Astrocyte (in vitro differentiated cells and primary cell): ENCODE results near the gene BUD23. TPM values are rescaled to one million over a fixed set of nuclear protein-coding genes. Genes with fewer than 3 reads are reported as not detected.
"Not testable (repeated sequence)": the region's sequence is repeated elsewhere in the genome, so short reads cannot be mapped to it uniquely, and the experiment has no call there.

Experiments used
- DNase-seq: peaks from one replicate; pipeline ENCODE4 v3.0.0-alpha.2; 2010; ENCODE audit warnings: low read depth
- FAIRE-seq: peaks from 2 replicates; lab custom pipeline; 2011; peaks lifted over from hg19 to GRCh38; lab: Jason Lieb, UNC
- H2AFZ ChIP-seq: 2 replicates; pipeline ENCODE4 v1.6.0; 2012; ENCODE audit warnings: low read depth, low read length, inconsistent platforms
- H3K27ac ChIP-seq: 2 replicates; pipeline ENCODE4 v1.5.1; 2011; ENCODE audit warnings: low read depth, low read length, inconsistent platforms
- H3K27me3 ChIP-seq: 2 replicates; pipeline ENCODE4 v1.6.0; 2011; ENCODE audit warnings: low read length, inconsistent platforms; ENCODE audit not compliant: insufficient read depth
- H3K36me3 ChIP-seq: 2 replicates; pipeline ENCODE4 v1.5.1; 2011; ENCODE audit warnings: low read length, inconsistent platforms; ENCODE audit not compliant: insufficient read depth
- H3K4me1 ChIP-seq: 2 replicates; pipeline ENCODE4 v1.5.1; 2011; ENCODE audit warnings: low read length, inconsistent platforms; ENCODE audit not compliant: insufficient read depth
- H3K4me2 ChIP-seq: 2 replicates; pipeline ENCODE4 v1.6.0; 2012; ENCODE audit warnings: low read length, inconsistent platforms
- H3K4me3 ChIP-seq: 2 replicates; pipeline ENCODE4 v1.5.1; 2011; ENCODE audit warnings: low read depth, mild to moderate bottlenecking, low read length, inconsistent platforms; ENCODE audit not compliant: insufficient read depth
- H3K79me2 ChIP-seq: 2 replicates; pipeline ENCODE4 v1.6.0; 2012; ENCODE audit warnings: mild to moderate bottlenecking, low read length, inconsistent platforms; ENCODE audit not compliant: insufficient read depth
- H3K9ac ChIP-seq: 2 replicates; pipeline ENCODE4 v1.6.0; 2012; ENCODE audit warnings: mild to moderate bottlenecking, low read length, inconsistent platforms
- H3K9me3 ChIP-seq: 2 replicates; pipeline ENCODE4 v1.5.1; 2012; ENCODE audit warnings: low read depth, mild to moderate bottlenecking, low read length, inconsistent platforms; ENCODE audit not compliant: insufficient read depth
- H4K20me1 ChIP-seq: 2 replicates; pipeline ENCODE4 v1.6.0; 2012; ENCODE audit warnings: low read length, inconsistent platforms; ENCODE audit not compliant: insufficient read depth
- H3K27ac Mint-ChIP-seq: one replicate; pipeline ENCODE4 v1.8.0; 2021; ENCODE audit warnings: mild to moderate bottlenecking, mixed read lengths; ENCODE audit not compliant: unreplicated experiment
- H3K27me3 Mint-ChIP-seq: one replicate; pipeline ENCODE4 v1.8.0; 2021; ENCODE audit warnings: low read depth, mixed read lengths; ENCODE audit not compliant: unreplicated experiment
- H3K36me3 Mint-ChIP-seq: one replicate; pipeline ENCODE4 v1.8.0; 2021; ENCODE audit warnings: low read depth, mixed read lengths; ENCODE audit not compliant: unreplicated experiment
- H3K4me1 Mint-ChIP-seq: one replicate; pipeline ENCODE4 v1.8.0; 2021; ENCODE audit warnings: low read depth, mixed read lengths; ENCODE audit not compliant: unreplicated experiment
- H3K4me3 Mint-ChIP-seq: one replicate; pipeline ENCODE4 v1.8.0; 2021; ENCODE audit warnings: mild to moderate bottlenecking, moderate library complexity, mixed read lengths; ENCODE audit not compliant: unreplicated experiment
- H3K9me3 Mint-ChIP-seq: one replicate; pipeline ENCODE4 v1.8.0; 2021; ENCODE audit warnings: mild to moderate bottlenecking, mixed read lengths; ENCODE audit not compliant: unreplicated experiment
- CTCF ChIP-seq: IDR thresholded peaks from 2 replicates; pipeline ENCODE4 v1.5.1; 2011; ENCODE audit warnings: low read depth, mild to moderate bottlenecking, inconsistent platforms, low read length, moderate library complexity; ENCODE audit not compliant: insufficient read depth
- EZH2 ChIP-seq: IDR thresholded peaks from 2 replicates; pipeline ENCODE4 v1.6.1; 2012; ENCODE audit warnings: mild to moderate bottlenecking, low read length, inconsistent platforms; ENCODE audit not compliant: insufficient read depth
- total RNA-seq: library from RNA; stranded (reverse); gene quantifications from 2 replicates; pipeline ENCODE4 v1.2.1, GENCODE V29; 2021

BUD23 gene
- total RNA-seq, 1 donor from 2014 or later, result 73.1 TPM

DNA sequence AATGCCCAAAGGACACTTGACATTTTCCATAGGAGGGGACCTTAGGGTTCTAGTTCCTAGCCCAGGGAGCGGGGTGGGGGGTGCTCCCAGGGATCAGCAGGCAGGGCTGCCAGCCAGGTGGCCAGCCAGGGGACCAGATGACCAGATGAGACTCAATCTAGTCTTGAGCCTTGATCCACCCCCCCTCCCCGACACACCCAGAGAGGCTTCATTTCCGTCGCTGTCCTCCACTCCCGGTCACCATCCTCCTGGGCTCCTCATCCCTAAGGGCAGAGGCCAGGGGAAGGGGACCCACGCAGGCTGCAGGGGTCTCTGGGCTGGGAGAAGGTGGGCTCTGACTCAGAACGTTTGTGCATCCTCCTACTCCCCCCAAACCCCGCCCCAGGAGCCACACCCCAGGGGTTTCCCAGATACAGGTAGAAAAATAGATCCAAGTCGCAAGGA lies 35.1 kb downstream of the BUD23 start:
- no peaks in the 10 kb centered on the region for H3K36me3 Mint-ChIP-seq
- H3K9me3 ChIP-seq, result no peaks in the 10 kb centered on the region
- H3K4me3 ChIP-seq, result peak overlapping the region; percentile 88
- no peak for TF ChIP-seq CTCF
- no peak for TF ChIP-seq EZH2
- no peaks in the 10 kb centered on the region for H3K9me3 Mint-ChIP-seq
- H3K4me3 Mint-ChIP-seq, result peak overlapping the region; percentile 83
- no peak for DNase-seq
- H2AFZ ChIP-seq, result no peak overlapping the region
- H3K79me2 ChIP-seq, result peaks cover 59% of the 10 kb centered on the region
- no peaks in the 10 kb centered on the region for H3K27me3 ChIP-seq
- H3K4me1 ChIP-seq, result peaks cover 36% of the 10 kb centered on the region
- peaks cover 20% of the 10 kb centered on the region for H3K4me1 Mint-ChIP-seq
- peak overlapping the region; percentile 95 for H3K27ac ChIP-seq
- H3K9ac ChIP-seq, result peak overlapping the region; percentile 95
- FAIRE-seq, result no peak
- peaks cover 11% of the 10 kb centered on the region for H3K36me3 ChIP-seq
- H3K27ac Mint-ChIP-seq, result no peak overlapping the region
- peak overlapping the region; percentile 91 for H3K4me2 ChIP-seq
- peaks cover 12% of the 10 kb centered on the region for H3K27me3 Mint-ChIP-seq
- H4K20me1 ChIP-seq, result peaks cover 48% of the 10 kb centered on the region

- Histone ChIP-seq H3K27ac (peak within 1 kb of the TSS; percentile 95), H3K4me2 (peak within 1 kb of the TSS; percentile 91), H4K20me1 (peaks cover 42% of the 10 kb centered on the region), H3K4me3 (peak within 1 kb of the TSS; percentile 88), H3K9ac (peak within 1 kb of the TSS; percentile 95), H3K27me3 (no peaks in the 10 kb centered on the region), H3K36me3 (peaks cover 9% of the 10 kb centered on the region), H3K4me1 (peaks cover 36% of the 10 kb centered on the region), H2AFZ (peak within 1 kb of the TSS; percentile 14), H3K9me3 (no peaks in the 10 kb centered on the region), H3K79me2 (peaks cover 52% of the 10 kb centered on the region)
- peaks cover 12% of the 10 kb centered on the region for H3K27me3 Mint-ChIP-seq
- H3K36me3 Mint-ChIP-seq, result no peaks in the 10 kb centered on the region
- TF ChIP-seq CTCF (no peak), EZH2 (no peak)
- peaks cover 20% of the 10 kb centered on the region for H3K4me1 Mint-ChIP-seq
- H3K4me3 Mint-ChIP-seq, result peak within 1 kb of the TSS; percentile 85
- FAIRE-seq, result no peak
- H3K27ac Mint-ChIP-seq, result no peak within 1 kb of the TSS
- no peaks in the 10 kb centered on the region for H3K9me3 Mint-ChIP-seq
- peak; percentile 34 for DNase-seq
These were observed 35.8 kb downstream of the BUD23 start, which contains the start of gene STX1A for GRCh38 chr7:73718905-73719805. TSS of gene STX1A (minus strand) at chr7:73719669. CDS start at chr7:73719631, 38 bp downstream.

DNA sequence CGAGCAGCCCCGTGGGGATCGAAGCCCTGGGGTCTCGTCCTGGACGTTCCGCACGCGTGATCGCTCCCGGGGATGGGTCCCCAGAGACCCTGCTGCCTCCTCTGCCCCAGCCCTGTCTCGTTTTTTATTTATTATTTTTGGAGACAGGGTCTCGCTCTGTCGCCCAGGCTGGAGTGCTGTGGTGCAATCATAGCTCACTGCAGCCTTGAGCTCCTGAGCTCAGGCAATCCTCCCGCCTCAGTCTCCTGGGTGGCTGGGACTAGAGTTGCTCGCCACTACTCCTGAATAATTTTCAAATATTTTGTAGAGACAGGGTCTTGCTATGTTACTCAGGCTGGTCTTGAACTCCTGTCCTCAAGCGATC lies 36.4 kb downstream of the BUD23 start:
- TF ChIP-seq EZH2 (no peak), CTCF (no peak)
- H3K27ac Mint-ChIP-seq, result no peak overlapping the region
- FAIRE-seq (no peak), DNase-seq (no peak)
- H3K27me3 ChIP-seq, result no peaks in the 10 kb centered on the region
- no peak overlapping the region for H3K9ac ChIP-seq
- H3K27ac ChIP-seq, result no peak overlapping the region
- H2AFZ ChIP-seq, result peak overlapping the region; percentile 14
- peaks cover 35% of the 10 kb centered on the region for H4K20me1 ChIP-seq
- H3K79me2 ChIP-seq, result peaks cover 45% of the 10 kb centered on the region
- H3K4me1 Mint-ChIP-seq, result peaks cover 20% of the 10 kb centered on the region
- peak overlapping the region; percentile 85 for H3K4me3 Mint-ChIP-seq
- H3K36me3 Mint-ChIP-seq, result no peaks in the 10 kb centered on the region
- H3K4me1 ChIP-seq, result peaks cover 31% of the 10 kb centered on the region
- peaks cover 15% of the 10 kb centered on the region for H3K27me3 Mint-ChIP-seq
- peak overlapping the region; percentile 80 for H3K4me2 ChIP-seq
- no peaks in the 10 kb centered on the region for H3K9me3 ChIP-seq
- no peaks in the 10 kb centered on the region for H3K9me3 Mint-ChIP-seq
- H3K36me3 ChIP-seq, result peaks cover 9% of the 10 kb centered on the region
- peak overlapping the region; percentile 35 for H3K4me3 ChIP-seq

GRCh38 chr7:73720443-73720842 lies 37.0 kb downstream of the BUD23 start:
- H3K36me3 ChIP-seq, H2AFZ ChIP-seq, H3K27ac ChIP-seq, H3K36me3 Mint-ChIP-seq, H3K27me3 ChIP-seq, H3K4me2 ChIP-seq, DNase-seq, H3K9me3 ChIP-seq, H3K4me3 ChIP-seq, H3K9ac ChIP-seq, H3K27ac Mint-ChIP-seq, H3K9me3 Mint-ChIP-seq, FAIRE-seq: not testable (repeated sequence)
- peaks cover 30% of the 10 kb centered on the region for H4K20me1 ChIP-seq
- peaks cover 20% of the 10 kb centered on the region for H3K4me1 Mint-ChIP-seq
- H3K27me3 Mint-ChIP-seq, result peaks cover 15% of the 10 kb centered on the region
- peak overlapping the region; percentile 85 for H3K4me3 Mint-ChIP-seq
- peaks cover 27% of the 10 kb centered on the region for H3K4me1 ChIP-seq
- H3K79me2 ChIP-seq, result peaks cover 39% of the 10 kb centered on the region
